Astrocyte (in vitro differentiated cells and primary cell): ENCODE measurements around the gene AP4S1. TPM values are rescaled to one million over a fixed set of nuclear protein-coding genes. Genes with fewer than 3 reads are reported as not detected.

ENCODE experiments used
- DNase-seq: peaks from one replicate; pipeline ENCODE4 v3.0.0-alpha.2; 2010; ENCODE audit warnings: low read depth
- FAIRE-seq: peaks from 2 replicates; lab custom pipeline; 2011; peaks lifted over from hg19 to GRCh38; lab: Jason Lieb, UNC
- H2AFZ ChIP-seq: 2 replicates; pipeline ENCODE4 v1.6.0; 2012; ENCODE audit warnings: low read depth, low read length, inconsistent platforms
- H3K27ac ChIP-seq: 2 replicates; pipeline ENCODE4 v1.5.1; 2011; ENCODE audit warnings: low read depth, low read length, inconsistent platforms
- H3K27me3 ChIP-seq: 2 replicates; pipeline ENCODE4 v1.6.0; 2011; ENCODE audit warnings: low read length, inconsistent platforms; ENCODE audit not compliant: insufficient read depth
- H3K36me3 ChIP-seq: 2 replicates; pipeline ENCODE4 v1.5.1; 2011; ENCODE audit warnings: low read length, inconsistent platforms; ENCODE audit not compliant: insufficient read depth
- H3K4me1 ChIP-seq: 2 replicates; pipeline ENCODE4 v1.5.1; 2011; ENCODE audit warnings: low read length, inconsistent platforms; ENCODE audit not compliant: insufficient read depth
- H3K4me2 ChIP-seq: 2 replicates; pipeline ENCODE4 v1.6.0; 2012; ENCODE audit warnings: low read length, inconsistent platforms
- H3K4me3 ChIP-seq: 2 replicates; pipeline ENCODE4 v1.5.1; 2011; ENCODE audit warnings: low read depth, mild to moderate bottlenecking, low read length, inconsistent platforms; ENCODE audit not compliant: insufficient read depth
- H3K79me2 ChIP-seq: 2 replicates; pipeline ENCODE4 v1.6.0; 2012; ENCODE audit warnings: mild to moderate bottlenecking, low read length, inconsistent platforms; ENCODE audit not compliant: insufficient read depth
- H3K9ac ChIP-seq: 2 replicates; pipeline ENCODE4 v1.6.0; 2012; ENCODE audit warnings: mild to moderate bottlenecking, low read length, inconsistent platforms
- H3K9me3 ChIP-seq: 2 replicates; pipeline ENCODE4 v1.5.1; 2012; ENCODE audit warnings: low read depth, mild to moderate bottlenecking, low read length, inconsistent platforms; ENCODE audit not compliant: insufficient read depth
- H4K20me1 ChIP-seq: 2 replicates; pipeline ENCODE4 v1.6.0; 2012; ENCODE audit warnings: low read length, inconsistent platforms; ENCODE audit not compliant: insufficient read depth
- H3K27ac Mint-ChIP-seq: one replicate; pipeline ENCODE4 v1.8.0; 2021; ENCODE audit warnings: mild to moderate bottlenecking, mixed read lengths; ENCODE audit not compliant: unreplicated experiment
- H3K27me3 Mint-ChIP-seq: one replicate; pipeline ENCODE4 v1.8.0; 2021; ENCODE audit warnings: low read depth, mixed read lengths; ENCODE audit not compliant: unreplicated experiment
- H3K36me3 Mint-ChIP-seq: one replicate; pipeline ENCODE4 v1.8.0; 2021; ENCODE audit warnings: low read depth, mixed read lengths; ENCODE audit not compliant: unreplicated experiment
- H3K4me1 Mint-ChIP-seq: one replicate; pipeline ENCODE4 v1.8.0; 2021; ENCODE audit warnings: low read depth, mixed read lengths; ENCODE audit not compliant: unreplicated experiment
- H3K4me3 Mint-ChIP-seq: one replicate; pipeline ENCODE4 v1.8.0; 2021; ENCODE audit warnings: mild to moderate bottlenecking, moderate library complexity, mixed read lengths; ENCODE audit not compliant: unreplicated experiment
- H3K9me3 Mint-ChIP-seq: one replicate; pipeline ENCODE4 v1.8.0; 2021; ENCODE audit warnings: mild to moderate bottlenecking, mixed read lengths; ENCODE audit not compliant: unreplicated experiment
- CTCF ChIP-seq: IDR thresholded peaks from 2 replicates; pipeline ENCODE4 v1.5.1; 2011; ENCODE audit warnings: low read depth, mild to moderate bottlenecking, inconsistent platforms, low read length, moderate library complexity; ENCODE audit not compliant: insufficient read depth
- EZH2 ChIP-seq: IDR thresholded peaks from 2 replicates; pipeline ENCODE4 v1.6.1; 2012; ENCODE audit warnings: mild to moderate bottlenecking, low read length, inconsistent platforms; ENCODE audit not compliant: insufficient read depth
- total RNA-seq: library from RNA; stranded (reverse); gene quantifications from 2 replicates; pipeline ENCODE4 v1.2.1, GENCODE V29; 2021

AP4S1 gene
- total RNA-seq, 1 donor from 2014 or later = 5.7 TPM

DNA sequence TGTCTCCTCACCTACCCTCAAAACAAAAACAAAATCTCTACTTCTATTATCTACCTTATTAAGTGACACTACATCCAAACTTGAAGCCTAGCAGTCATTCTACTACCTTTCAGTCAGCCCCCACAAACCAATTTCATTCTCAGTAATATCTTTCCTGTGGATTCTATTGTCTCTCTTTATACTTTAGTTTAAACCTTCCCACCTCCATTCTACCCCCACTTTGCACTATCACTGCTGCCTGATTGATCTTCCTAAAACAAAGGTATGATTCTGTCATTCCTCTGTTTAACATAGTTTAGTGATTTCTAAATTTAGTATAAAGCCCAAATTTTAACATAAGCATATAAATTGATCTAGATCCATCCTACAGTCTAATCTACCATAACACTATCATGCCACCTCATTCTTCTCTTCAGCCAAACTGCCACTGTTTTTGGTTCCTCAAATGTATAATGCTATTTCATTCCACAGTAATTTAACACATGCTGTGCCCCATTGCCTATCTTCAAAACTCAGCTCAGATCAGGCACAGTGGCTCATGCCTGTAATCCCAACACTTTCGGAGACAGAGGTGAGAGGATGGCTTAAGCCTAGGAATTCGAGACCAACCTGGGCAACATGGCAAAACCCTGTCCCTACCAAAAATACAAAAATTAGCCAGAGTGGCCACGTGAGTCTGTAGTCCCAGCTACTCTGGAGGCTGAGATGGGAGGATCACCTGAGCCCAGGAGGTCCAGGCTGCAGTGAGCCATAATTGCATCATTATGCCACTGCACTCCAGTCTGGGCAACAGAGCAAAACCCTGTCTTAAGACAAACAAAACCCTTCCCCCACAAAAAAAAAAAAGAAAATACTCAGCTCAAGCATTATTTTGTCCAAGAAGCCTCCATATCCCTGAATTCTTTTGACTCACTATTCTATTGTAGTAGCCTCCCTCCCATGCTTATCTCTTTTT, 3.8 kb downstream of the AP4S1 start:
- Histone ChIP-seq H3K4me2 (no peak overlapping the region), H3K27me3 (no peaks in the 10 kb centered on the region), H3K79me2 (peaks cover 21% of the 10 kb centered on the region), H3K27ac (no peak overlapping the region), H4K20me1 (peaks cover 12% of the 10 kb centered on the region), H2AFZ (no peak overlapping the region), H3K4me1 (peaks cover 8% of the 10 kb centered on the region), H3K4me3 (no peak overlapping the region), H3K36me3 (no peaks in the 10 kb centered on the region), H3K9me3 (no peaks in the 10 kb centered on the region), H3K9ac (no peak overlapping the region)
- peaks cover 4% of the 10 kb centered on the region for H3K4me1 Mint-ChIP-seq
- H3K27ac Mint-ChIP-seq = peak overlapping the region; percentile 48
- DNase-seq = no peak
- no peaks in the 10 kb centered on the region for H3K9me3 Mint-ChIP-seq
- TF ChIP-seq EZH2 (no peak), CTCF (no peak)
- H3K36me3 Mint-ChIP-seq = peaks cover 5% of the 10 kb centered on the region
- no peak for FAIRE-seq
- H3K27me3 Mint-ChIP-seq = no peaks in the 10 kb centered on the region
- peak overlapping the region; percentile 10 for H3K4me3 Mint-ChIP-seq

GRCh38 chr14:31030469-31030868, 5.0 kb downstream of the AP4S1 start:
- H3K27ac Mint-ChIP-seq = no peak overlapping the region
- H3K4me3 Mint-ChIP-seq = no peak overlapping the region
- Histone ChIP-seq H2AFZ (no peak overlapping the region), H3K9me3 (no peaks in the 10 kb centered on the region), H3K4me1 (peaks cover 4% of the 10 kb centered on the region), H3K9ac (no peak overlapping the region), H3K79me2 (peaks cover 10% of the 10 kb centered on the region), H3K27me3 (no peaks in the 10 kb centered on the region), H3K4me2 (no peak overlapping the region), H3K27ac (no peak overlapping the region), H3K4me3 (no peak overlapping the region), H4K20me1 (no peaks in the 10 kb centered on the region), H3K36me3 (no peaks in the 10 kb centered on the region)
- TF ChIP-seq CTCF = no peak
- no peak for TF ChIP-seq EZH2
- no peaks in the 10 kb centered on the region for H3K27me3 Mint-ChIP-seq
- H3K9me3 Mint-ChIP-seq = no peaks in the 10 kb centered on the region
- FAIRE-seq = no peak
- peaks cover 3% of the 10 kb centered on the region for H3K36me3 Mint-ChIP-seq
- peaks cover 4% of the 10 kb centered on the region for H3K4me1 Mint-ChIP-seq
- no peak for DNase-seq

DNA sequence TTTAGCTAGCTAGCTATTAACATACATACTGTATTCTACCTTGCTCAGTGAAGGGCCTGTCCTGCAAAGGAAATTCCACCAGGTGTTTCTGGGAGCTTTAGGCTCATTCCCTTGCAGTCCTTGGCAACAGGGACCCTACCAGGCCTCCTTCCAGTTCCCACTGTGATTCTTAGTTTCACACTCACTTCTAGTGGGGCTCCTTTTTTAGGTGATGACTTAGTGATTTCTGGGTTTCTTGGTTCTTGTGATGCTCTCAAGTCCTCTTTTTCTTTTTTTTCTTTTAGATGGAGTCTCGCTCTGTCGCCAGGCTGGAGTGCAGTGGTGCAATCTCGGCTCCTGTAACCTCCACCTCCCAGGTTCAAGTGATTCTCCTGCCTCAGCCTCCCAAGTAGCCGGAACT, 11.1 kb downstream of the AP4S1 start:
- no peaks in the 10 kb centered on the region for H3K36me3 Mint-ChIP-seq
- H3K9me3 ChIP-seq = no peaks in the 10 kb centered on the region
- peaks cover 2% of the 10 kb centered on the region for H3K4me1 ChIP-seq
- no peak overlapping the region for H3K4me2 ChIP-seq
- no peak overlapping the region for H3K27ac ChIP-seq
- no peak overlapping the region for H3K27ac Mint-ChIP-seq
- H3K4me3 ChIP-seq = no peak overlapping the region
- no peaks in the 10 kb centered on the region for H3K36me3 ChIP-seq
- no peaks in the 10 kb centered on the region for H3K79me2 ChIP-seq
- DNase-seq (no peak), FAIRE-seq (no peak)
- H2AFZ ChIP-seq = no peak overlapping the region
- H3K4me3 Mint-ChIP-seq = no peak overlapping the region
- H3K4me1 Mint-ChIP-seq = peaks cover 3% of the 10 kb centered on the region
- no peaks in the 10 kb centered on the region for H3K27me3 Mint-ChIP-seq
- no peaks in the 10 kb centered on the region for H3K9me3 Mint-ChIP-seq
- TF ChIP-seq CTCF (no peak), EZH2 (no peak)
- no peaks in the 10 kb centered on the region for H4K20me1 ChIP-seq
- H3K9ac ChIP-seq = no peak overlapping the region
- H3K27me3 ChIP-seq = no peaks in the 10 kb centered on the region
